Keratinocyte (primary cell): Measurements from ENCODE around the gene BHLHE23. TPM values are rescaled to one million over a fixed set of nuclear protein-coding genes. Genes with fewer than 3 reads are reported as not detected.

ENCODE experiments used
- DNase-seq: peaks from one replicate; pipeline ENCODE4 v3.0.0-alpha.2; 2011; ENCODE audit warnings: low read depth, missing footprints, low spot score
- FAIRE-seq: peaks from 2 replicates; lab custom pipeline; 2011; peaks lifted over from hg19 to GRCh38; lab: Jason Lieb, UNC
- H2AFZ ChIP-seq: 2 replicates; pipeline ENCODE4 v1.6.0; 2012; ENCODE audit warnings: low read length, control low read depth, inconsistent platforms; ENCODE audit not compliant: control insufficient read depth
- H3K27ac ChIP-seq: 2 replicates; pipeline ENCODE4 v1.5.1; 2011; ENCODE audit warnings: low read length; ENCODE audit not compliant: control insufficient read depth, insufficient read depth
- H3K27me3 ChIP-seq: 3 replicates; pipeline ENCODE4 v1.6.0; 2011; ENCODE audit warnings: low read length; ENCODE audit not compliant: control insufficient read depth, insufficient read depth; ENCODE audit errors: extremely low read depth
- H3K36me3 ChIP-seq, 2 experiments: 2 replicates in 1 of 2; 3 replicates in 1 of 2; pipeline ENCODE4 v1.5.1; 2011; ENCODE audit warnings: low read length in 2 of 2, mild to moderate bottlenecking in 1 of 2; ENCODE audit not compliant: control insufficient read depth in 2 of 2, insufficient read depth in 2 of 2; ENCODE audit errors: extremely low read depth in 1 of 2
- H3K4me1 ChIP-seq: 3 replicates; pipeline ENCODE4 v1.5.1; 2011; ENCODE audit warnings: low read length; ENCODE audit not compliant: control insufficient read depth, insufficient read depth; ENCODE audit errors: extremely low read depth
- H3K4me2 ChIP-seq: 3 replicates; pipeline ENCODE4 v1.6.0; 2011; ENCODE audit warnings: low read depth, low read length; ENCODE audit not compliant: control insufficient read depth, insufficient read depth; ENCODE audit errors: extremely low read depth
- H3K4me3 ChIP-seq, 3 experiments: fragments of 200-600 bp in 1 of 3; sonication (generic) in 1 of 3; 2 replicates in 2 of 3; 3 replicates in 1 of 3; pipeline ENCODE4 v1.5.1; 2011 to 2016; ENCODE audit warnings: low read length in 3 of 3, mild to moderate bottlenecking in 3 of 3, control low read depth in 2 of 3, inconsistent platforms in 1 of 3, low read depth in 1 of 3, mixed read lengths in 1 of 3, mixed run types in 1 of 3, moderate library complexity in 1 of 3; ENCODE audit not compliant: control insufficient read depth in 2 of 3, insufficient read depth in 2 of 3; ENCODE audit errors: extremely low read depth in 1 of 3
- H3K79me2 ChIP-seq: 2 replicates; pipeline ENCODE4 v1.6.0; 2012; ENCODE audit warnings: low read length; ENCODE audit not compliant: control insufficient read depth, insufficient read depth
- H3K9ac ChIP-seq: 3 replicates; pipeline ENCODE4 v1.6.0; 2011; ENCODE audit warnings: low read length; ENCODE audit not compliant: control insufficient read depth, insufficient read depth; ENCODE audit errors: extremely low read depth
- H3K9me1 ChIP-seq: 3 replicates; pipeline ENCODE4 v1.6.0; 2011; ENCODE audit warnings: low read length; ENCODE audit not compliant: control insufficient read depth, insufficient read depth; ENCODE audit errors: extremely low read depth
- H3K9me3 ChIP-seq: 2 replicates; pipeline ENCODE4 v1.5.1; 2012; ENCODE audit warnings: low read depth, low read length; ENCODE audit not compliant: control insufficient read depth
- H4K20me1 ChIP-seq: 3 replicates; pipeline ENCODE4 v1.6.0; 2011; ENCODE audit warnings: low read length; ENCODE audit not compliant: control insufficient read depth, insufficient read depth; ENCODE audit errors: extremely low read depth
- EZH2 ChIP-seq: IDR thresholded peaks from one replicate; pipeline ENCODE4 v1.6.1; 2012; ENCODE audit warnings: inconsistent platforms, mild to moderate bottlenecking, low read length, moderate library complexity
- dilution Hi-C: fragments of 300-500 bp; cut with MboI; formaldehyde crosslinking; loops from one replicate; pipeline ENCODE4 v1.7.0; 2020; ENCODE audit warnings: low sequenced_read_pairs; ENCODE audit not compliant: extremely low pct_ligation_motif_present
- polyA plus RNA-seq, 5 experiments: library from polyadenylated mRNA; depleted of rRNA in 3 of 5; stranded (reverse) in 3 of 5; stranded (forward) in 1 of 5; unstranded in 1 of 5; fragments of >200 nt; gene quantifications; 1 replicate in 1 of 5; 2 replicates in 3 of 5; 3 replicates in 1 of 5; pipeline versions ENCODE4 v1.2.1 to v1.2.3, GENCODE V29; 2011 to 2012; ENCODE audit warnings: missing spikeins in 2 of 5, low read depth in 1 of 5, low replicate concordance in 1 of 5
- TF ChIP-seq, protein P1 (sequence below), 3 experiments: IDR thresholded peaks in 1 of 3; conservative IDR thresholded peaks in 1 of 3; optimal IDR thresholded peaks in 1 of 3; 2 replicates in 2 of 3; 3 replicates in 1 of 3; pipeline versions ENCODE3 to v1.5.1; 2011; ENCODE audit warnings: low read length in 3 of 3, mild to moderate bottlenecking in 3 of 3, moderate library complexity in 2 of 3, control low read depth in 1 of 3, inconsistent platforms in 1 of 3; ENCODE audit not compliant: insufficient read depth in 2 of 3; ENCODE audit errors: extremely low read depth in 1 of 3

The BHLHE23 gene
- polyA plus RNA-seq, 1 donor (not counting 4 experiments of a cell fraction or from before 2014, with no cell fraction given): not detected

DNA sequence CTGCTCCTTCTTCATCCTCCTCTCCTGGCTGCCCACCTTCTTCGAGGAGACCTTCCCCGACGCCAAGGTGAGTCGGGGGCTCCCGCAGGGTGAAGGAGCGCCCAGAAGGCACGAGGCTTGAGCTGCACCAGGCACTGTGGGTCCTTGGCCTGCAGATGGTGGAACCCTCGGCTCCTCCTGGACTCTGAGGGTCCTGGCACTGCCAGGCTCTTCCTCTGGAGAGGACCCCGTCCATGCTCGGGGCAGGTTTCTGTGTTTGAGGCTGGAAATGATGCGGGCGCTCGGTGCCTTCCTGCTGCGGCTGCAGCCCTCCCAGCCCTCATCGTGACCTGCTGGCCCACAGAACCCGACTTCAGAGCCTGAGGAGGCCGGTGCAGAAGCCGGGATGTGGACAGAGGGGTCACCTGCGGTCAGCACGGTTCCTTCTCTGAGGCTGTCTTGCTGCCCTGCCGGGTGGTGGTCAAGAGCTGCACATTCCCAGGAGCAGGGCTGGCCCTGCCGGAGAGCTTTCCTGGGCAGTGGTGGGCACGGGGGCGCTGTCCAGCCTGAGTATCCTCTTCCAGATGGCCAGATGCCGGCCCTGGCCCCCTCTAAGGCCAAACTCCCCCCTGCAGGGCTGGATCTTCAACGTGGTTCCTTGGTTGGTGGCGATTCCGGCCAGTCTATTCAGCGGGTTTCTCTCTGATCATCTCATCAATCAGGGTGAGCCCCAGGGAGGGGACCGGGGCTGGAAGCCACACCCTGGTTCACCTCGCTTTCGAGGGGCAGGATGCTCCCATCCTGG, 43.0 kb downstream of the BHLHE23 start:
- dilution Hi-C loops: no loop called here
- H3K4me3 ChIP-seq: no peak overlapping the region
- peaks cover 55% of the 10 kb centered on the region for H3K27me3 ChIP-seq
- peaks cover 3% of the 10 kb centered on the region for H3K4me1 ChIP-seq
- no peak for FAIRE-seq
- peaks cover 5% of the 10 kb centered on the region for H4K20me1 ChIP-seq
- DNase-seq: no peak
- H3K9me3 ChIP-seq: no peaks in the 10 kb centered on the region
- no peak overlapping the region for H3K9ac ChIP-seq
- H3K27ac ChIP-seq: no peak overlapping the region
- H3K79me2 ChIP-seq: no peaks in the 10 kb centered on the region
- no peaks in the 10 kb centered on the region for H3K36me3 ChIP-seq
- no peak for TF ChIP-seq EZH2
- TF ChIP-seq, protein P1, sequence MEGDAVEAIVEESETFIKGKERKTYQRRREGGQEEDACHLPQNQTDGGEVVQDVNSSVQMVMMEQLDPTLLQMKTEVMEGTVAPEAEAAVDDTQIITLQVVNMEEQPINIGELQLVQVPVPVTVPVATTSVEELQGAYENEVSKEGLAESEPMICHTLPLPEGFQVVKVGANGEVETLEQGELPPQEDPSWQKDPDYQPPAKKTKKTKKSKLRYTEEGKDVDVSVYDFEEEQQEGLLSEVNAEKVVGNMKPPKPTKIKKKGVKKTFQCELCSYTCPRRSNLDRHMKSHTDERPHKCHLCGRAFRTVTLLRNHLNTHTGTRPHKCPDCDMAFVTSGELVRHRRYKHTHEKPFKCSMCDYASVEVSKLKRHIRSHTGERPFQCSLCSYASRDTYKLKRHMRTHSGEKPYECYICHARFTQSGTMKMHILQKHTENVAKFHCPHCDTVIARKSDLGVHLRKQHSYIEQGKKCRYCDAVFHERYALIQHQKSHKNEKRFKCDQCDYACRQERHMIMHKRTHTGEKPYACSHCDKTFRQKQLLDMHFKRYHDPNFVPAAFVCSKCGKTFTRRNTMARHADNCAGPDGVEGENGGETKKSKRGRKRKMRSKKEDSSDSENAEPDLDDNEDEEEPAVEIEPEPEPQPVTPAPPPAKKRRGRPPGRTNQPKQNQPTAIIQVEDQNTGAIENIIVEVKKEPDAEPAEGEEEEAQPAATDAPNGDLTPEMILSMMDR (optimal IDR thresholded peaks at IDR 0.05 in 1 of 3, IDR thresholded peaks at IDR 0.05 in 1 of 3, conservative IDR thresholded peaks at IDR 0.05 in 1 of 3; ENCODE audit: extremely low read depth in 1 of 3, insufficient read depth in 2 of 3, low read length in 3 of 3): no peak
- H3K9me1 ChIP-seq: no peaks in the 10 kb centered on the region
- H3K4me2 ChIP-seq: no peak overlapping the region
- H2AFZ ChIP-seq: no peak overlapping the region

DNA sequence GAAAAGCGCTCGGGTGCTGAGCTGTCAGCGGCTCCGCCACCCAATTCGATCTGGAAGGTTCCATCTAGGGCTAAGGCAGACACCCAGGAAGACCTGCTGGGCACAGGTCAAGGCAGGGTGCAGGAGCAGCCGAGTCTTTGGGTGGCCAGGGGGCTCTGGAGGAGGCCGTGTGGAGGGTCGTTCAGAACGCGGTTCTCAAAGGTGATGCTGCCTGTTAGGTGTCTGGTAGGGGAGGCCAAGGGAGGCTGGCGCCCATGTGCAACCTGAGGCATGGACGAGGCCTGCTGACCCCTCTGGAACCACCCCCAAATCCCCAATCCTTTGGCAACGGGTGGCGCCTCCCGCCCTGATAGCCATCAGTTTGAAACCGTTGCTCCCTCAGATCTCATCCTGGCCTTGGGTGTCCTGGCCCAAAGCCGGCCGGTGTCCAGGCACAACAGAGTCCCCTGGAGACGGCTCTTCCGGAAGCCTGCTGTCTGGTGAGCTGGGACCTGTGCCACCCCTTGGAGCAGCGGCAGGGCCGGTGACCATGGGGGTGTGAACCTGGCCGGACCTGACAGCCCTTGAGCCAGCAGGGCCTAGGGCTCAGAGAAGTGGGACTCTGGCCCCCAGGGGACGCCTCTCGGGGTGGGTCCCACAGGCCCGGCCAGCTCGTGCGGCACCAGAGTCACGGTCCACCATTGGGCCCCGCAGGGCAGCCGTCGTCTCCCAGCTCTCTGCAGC, 43.7 kb downstream of the BHLHE23 start:
- Histone ChIP-seq H3K36me3 (no peaks in the 10 kb centered on the region), H3K9me3 (no peaks in the 10 kb centered on the region), H3K27me3 (peaks cover 52% of the 10 kb centered on the region), H2AFZ (no peak overlapping the region), H4K20me1 (peaks cover 5% of the 10 kb centered on the region), H3K79me2 (no peaks in the 10 kb centered on the region), H3K4me3 (no peak overlapping the region), H3K27ac (no peak overlapping the region), H3K9me1 (no peaks in the 10 kb centered on the region), H3K4me2 (no peak overlapping the region), H3K4me1 (peaks cover 3% of the 10 kb centered on the region), H3K9ac (no peak overlapping the region)
- no peak for FAIRE-seq
- TF ChIP-seq EZH2: no peak
- TF ChIP-seq, protein P1 (optimal IDR thresholded peaks at IDR 0.05 in 1 of 3, IDR thresholded peaks at IDR 0.05 in 1 of 3, conservative IDR thresholded peaks at IDR 0.05 in 1 of 3; ENCODE audit: extremely low read depth in 1 of 3, insufficient read depth in 2 of 3, low read length in 3 of 3): no peak
- dilution Hi-C loops: no loop called here
- no peak for DNase-seq
